ENCODE results near the gene NTM.

DNA sequence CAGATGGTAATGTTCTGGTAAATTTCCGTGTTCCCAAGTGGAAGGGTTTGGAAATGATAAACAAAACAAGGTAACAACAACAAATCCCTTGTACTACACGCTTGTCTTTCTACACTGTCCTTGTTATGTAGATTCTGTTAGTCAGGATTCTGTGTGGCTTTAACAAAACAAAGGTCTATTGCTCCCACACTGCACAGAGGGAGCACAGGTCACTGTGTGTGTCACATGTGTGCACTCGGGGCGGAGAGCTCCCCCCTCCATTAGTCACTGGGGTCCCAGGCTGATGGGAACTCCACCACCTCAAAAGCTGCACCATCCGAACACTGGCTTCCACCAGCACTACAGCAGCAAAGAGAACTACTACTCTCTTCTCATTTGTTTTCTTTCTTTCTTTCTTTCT, 227.9 kb downstream of the NTM start:
- TF ChIP-seq, protein P1, sequence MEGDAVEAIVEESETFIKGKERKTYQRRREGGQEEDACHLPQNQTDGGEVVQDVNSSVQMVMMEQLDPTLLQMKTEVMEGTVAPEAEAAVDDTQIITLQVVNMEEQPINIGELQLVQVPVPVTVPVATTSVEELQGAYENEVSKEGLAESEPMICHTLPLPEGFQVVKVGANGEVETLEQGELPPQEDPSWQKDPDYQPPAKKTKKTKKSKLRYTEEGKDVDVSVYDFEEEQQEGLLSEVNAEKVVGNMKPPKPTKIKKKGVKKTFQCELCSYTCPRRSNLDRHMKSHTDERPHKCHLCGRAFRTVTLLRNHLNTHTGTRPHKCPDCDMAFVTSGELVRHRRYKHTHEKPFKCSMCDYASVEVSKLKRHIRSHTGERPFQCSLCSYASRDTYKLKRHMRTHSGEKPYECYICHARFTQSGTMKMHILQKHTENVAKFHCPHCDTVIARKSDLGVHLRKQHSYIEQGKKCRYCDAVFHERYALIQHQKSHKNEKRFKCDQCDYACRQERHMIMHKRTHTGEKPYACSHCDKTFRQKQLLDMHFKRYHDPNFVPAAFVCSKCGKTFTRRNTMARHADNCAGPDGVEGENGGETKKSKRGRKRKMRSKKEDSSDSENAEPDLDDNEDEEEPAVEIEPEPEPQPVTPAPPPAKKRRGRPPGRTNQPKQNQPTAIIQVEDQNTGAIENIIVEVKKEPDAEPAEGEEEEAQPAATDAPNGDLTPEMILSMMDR (IDR thresholded peaks at IDR 0.05): no peak
- no peak for TF ChIP-seq POLR2A (IDR thresholded peaks at IDR 0.05)
